Effector CD4-positive, alpha-beta T cell (primary cell): ENCODE data around the gene SPAG16.

Source experiments
- DNase-seq: peaks from one replicate; pipeline ENCODE4 v3.0.0-alpha.2; 2020

Gene SPAG16

GRCh38 chr2:214311031-214311533, 1026.8 kb downstream of the SPAG16 start:
- no peak for DNase-seq

GRCh38 chr2:214311931-214312749, 1027.9 kb downstream of the SPAG16 start:
- DNase-seq = no peak

- DNase-seq = no peak
These were observed 1031.1 kb downstream of the SPAG16 start for GRCh38 chr2:214315324-214315723.

GRCh38 chr2:214320211-214320610, 1035.9 kb downstream of the SPAG16 start:
- DNase-seq = no peak

GRCh38 chr2:214322662-214323061, 1038.4 kb downstream of the SPAG16 start:
- no peak for DNase-seq

GRCh38 chr2:214325404-214325803, 1041.1 kb downstream of the SPAG16 start:
- DNase-seq = no peak

- no peak for DNase-seq
These were observed 1044.7 kb downstream of the SPAG16 start for GRCh38 chr2:214328941-214329340.

GRCh38 chr2:214341646-214342045, 1057.4 kb downstream of the SPAG16 start:
- no peak for DNase-seq

- DNase-seq = no peak
These were observed 1074.2 kb downstream of the SPAG16 start for GRCh38 chr2:214358506-214358905.

GRCh38 chr2:214361116-214361515, 1076.9 kb downstream of the SPAG16 start:
- DNase-seq = no peak

GRCh38 chr2:214365549-214365948, 1081.3 kb downstream of the SPAG16 start:
- DNase-seq = no peak

GRCh38 chr2:214367171-214367570, 1082.9 kb downstream of the SPAG16 start:
- DNase-seq = no peak

- no peak for DNase-seq
These were observed 1092.5 kb downstream of the SPAG16 start for GRCh38 chr2:214376618-214377285.

GRCh38 chr2:214377286-214377624, 1093.0 kb downstream of the SPAG16 start:
- no peak for DNase-seq

GRCh38 chr2:214378455-214379103, 1094.3 kb downstream of the SPAG16 start:
- DNase-seq = no peak

GRCh38 chr2:214379227-214379626, 1095.0 kb downstream of the SPAG16 start:
- DNase-seq = no peak

- DNase-seq = no peak
These were observed 1096.4 kb downstream of the SPAG16 start for GRCh38 chr2:214380681-214381080.

GRCh38 chr2:214382229-214382628, 1098.0 kb downstream of the SPAG16 start:
- no peak for DNase-seq

- DNase-seq = no peak
These were observed 1102.5 kb downstream of the SPAG16 start for GRCh38 chr2:214386720-214387119.

GRCh38 chr2:214389334-214389733, 1105.1 kb downstream of the SPAG16 start:
- DNase-seq = no peak

GRCh38 chr2:214393796-214394195, 1109.5 kb downstream of the SPAG16 start:
- no peak for DNase-seq

GRCh38 chr2:214395040-214395439, 1110.8 kb downstream of the SPAG16 start:
- DNase-seq = no peak

- DNase-seq = no peak
These were observed 1117.3 kb downstream of the SPAG16 start for GRCh38 chr2:214401580-214401979.
